ENCODE measurements around the gene ARFGEF3. TPM values are rescaled to one million over a fixed set of nuclear protein-coding genes. Genes with fewer than 3 reads are reported as not detected.

ARFGEF3 gene
- total and polyA plus RNA-seq, 2 donors (not counting 1 experiment from before 2014, with no cell fraction given) = under 0.01 to 0.14 TPM

DNA sequence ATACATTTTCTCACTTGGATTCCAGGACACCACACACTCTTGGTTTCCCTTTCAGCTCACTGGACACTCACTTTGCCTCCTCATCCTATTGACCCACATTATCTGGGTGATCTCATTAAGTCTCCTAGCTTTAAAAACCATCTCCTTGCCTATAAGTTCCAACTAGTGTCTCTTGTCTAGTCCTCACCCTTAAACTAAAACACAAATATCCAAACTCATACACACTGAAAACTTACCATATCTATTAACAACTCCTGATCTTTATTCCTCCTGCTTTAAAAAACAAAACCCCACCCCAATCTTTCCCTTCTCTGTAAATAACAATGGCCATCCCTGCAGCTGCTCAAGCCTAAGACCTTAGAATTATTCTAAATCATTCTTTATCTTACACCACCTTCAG is 212.5 kb downstream of the ARFGEF3 start:
- no peaks in the 10 kb centered on the region for H4K20me1 ChIP-seq (ENCODE audit: control insufficient read depth, extremely low read depth, insufficient read depth, low read length)
- no peaks in the 10 kb centered on the region for H3K36me3 ChIP-seq (ENCODE audit: control insufficient read depth, insufficient read depth, low read length)
- H3K4me1 ChIP-seq (ENCODE audit: control insufficient read depth, extremely low read depth, insufficient read depth, low read length) = no peaks in the 10 kb centered on the region
- H3K79me2 ChIP-seq (ENCODE audit: control insufficient read depth, insufficient read depth, low read length) = no peaks in the 10 kb centered on the region
- H3K9me3 ChIP-seq (ENCODE audit: control insufficient read depth, insufficient read depth, low read depth, low read length) = no peaks in the 10 kb centered on the region
- H3K4me2 ChIP-seq (ENCODE audit: extremely low read depth, insufficient read depth, low read length) = no peak overlapping the region
- DNase-seq (ENCODE audit: low read depth in 2 of 2) = no peak
- no peak overlapping the region for H3K27ac ChIP-seq (ENCODE audit: insufficient read depth, low read length)
- H3K9ac ChIP-seq (ENCODE audit: insufficient read depth, low read length) = no peak overlapping the region
- H3K4me3 ChIP-seq (replicated peaks in 1 of 4; ENCODE audit: control extremely low read depth in 1 of 4, insufficient read depth in 1 of 4, low read depth in 3 of 4, low read length in 4 of 4) = no peak overlapping the region
- no peak for TF ChIP-seq EZH2 (IDR thresholded peaks at IDR 0.05; ENCODE audit: low read length, missing control alignments)
- TF ChIP-seq, protein P1, sequence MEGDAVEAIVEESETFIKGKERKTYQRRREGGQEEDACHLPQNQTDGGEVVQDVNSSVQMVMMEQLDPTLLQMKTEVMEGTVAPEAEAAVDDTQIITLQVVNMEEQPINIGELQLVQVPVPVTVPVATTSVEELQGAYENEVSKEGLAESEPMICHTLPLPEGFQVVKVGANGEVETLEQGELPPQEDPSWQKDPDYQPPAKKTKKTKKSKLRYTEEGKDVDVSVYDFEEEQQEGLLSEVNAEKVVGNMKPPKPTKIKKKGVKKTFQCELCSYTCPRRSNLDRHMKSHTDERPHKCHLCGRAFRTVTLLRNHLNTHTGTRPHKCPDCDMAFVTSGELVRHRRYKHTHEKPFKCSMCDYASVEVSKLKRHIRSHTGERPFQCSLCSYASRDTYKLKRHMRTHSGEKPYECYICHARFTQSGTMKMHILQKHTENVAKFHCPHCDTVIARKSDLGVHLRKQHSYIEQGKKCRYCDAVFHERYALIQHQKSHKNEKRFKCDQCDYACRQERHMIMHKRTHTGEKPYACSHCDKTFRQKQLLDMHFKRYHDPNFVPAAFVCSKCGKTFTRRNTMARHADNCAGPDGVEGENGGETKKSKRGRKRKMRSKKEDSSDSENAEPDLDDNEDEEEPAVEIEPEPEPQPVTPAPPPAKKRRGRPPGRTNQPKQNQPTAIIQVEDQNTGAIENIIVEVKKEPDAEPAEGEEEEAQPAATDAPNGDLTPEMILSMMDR (conservative IDR thresholded peaks at IDR 0.05 in 1 of 2, IDR thresholded peaks at IDR 0.05 in 1 of 2; ENCODE audit: low read depth in 1 of 2, low read length in 2 of 2) = no peak
- H2AFZ ChIP-seq (ENCODE audit: low read length) = no peak overlapping the region
- H3K27me3 ChIP-seq (ENCODE audit: control insufficient read depth, insufficient read depth, low read length) = no peaks in the 10 kb centered on the region

DNA sequence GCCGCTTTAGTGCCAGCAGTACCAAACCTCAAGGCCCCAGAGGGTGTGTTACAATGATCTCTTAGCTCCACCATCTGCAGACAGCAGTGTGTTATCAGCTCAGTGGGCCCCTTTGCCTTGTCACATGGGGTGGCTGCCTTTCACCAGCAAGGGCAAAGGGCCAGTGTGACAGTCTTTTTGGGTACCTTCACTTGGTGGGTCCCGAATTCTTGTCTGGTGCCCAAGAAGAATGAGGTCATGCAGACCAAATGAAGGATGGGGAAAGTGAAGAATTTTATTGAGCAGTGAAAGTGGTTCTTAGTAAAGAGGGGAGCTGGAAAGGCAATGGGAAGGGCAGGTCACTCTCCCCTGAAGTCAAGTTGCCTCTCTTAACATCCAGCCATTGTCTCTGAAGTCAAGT is 213.1 kb downstream of the ARFGEF3 start:
- no peak for DNase-seq (ENCODE audit: low read depth in 2 of 2)
- H4K20me1 ChIP-seq (ENCODE audit: control insufficient read depth, extremely low read depth, insufficient read depth, low read length) = no peaks in the 10 kb centered on the region
- no peaks in the 10 kb centered on the region for H3K79me2 ChIP-seq (ENCODE audit: control insufficient read depth, insufficient read depth, low read length)
- no peaks in the 10 kb centered on the region for H3K27me3 ChIP-seq (ENCODE audit: control insufficient read depth, insufficient read depth, low read length)
- no peak overlapping the region for H2AFZ ChIP-seq (ENCODE audit: low read length)
- no peaks in the 10 kb centered on the region for H3K4me1 ChIP-seq (ENCODE audit: control insufficient read depth, extremely low read depth, insufficient read depth, low read length)
- H3K9ac ChIP-seq (ENCODE audit: insufficient read depth, low read length) = no peak overlapping the region
- H3K9me3 ChIP-seq (ENCODE audit: control insufficient read depth, insufficient read depth, low read depth, low read length) = no peaks in the 10 kb centered on the region
- TF ChIP-seq EZH2 (IDR thresholded peaks at IDR 0.05; ENCODE audit: low read length, missing control alignments) = no peak
- TF ChIP-seq, protein P1 (conservative IDR thresholded peaks at IDR 0.05 in 1 of 2, IDR thresholded peaks at IDR 0.05 in 1 of 2; ENCODE audit: low read depth in 1 of 2, low read length in 2 of 2) = no peak
- no peak overlapping the region for H3K27ac ChIP-seq (ENCODE audit: insufficient read depth, low read length)
- H3K36me3 ChIP-seq (ENCODE audit: control insufficient read depth, insufficient read depth, low read length) = no peaks in the 10 kb centered on the region
- H3K4me3 ChIP-seq (replicated peaks in 1 of 4; ENCODE audit: control extremely low read depth in 1 of 4, insufficient read depth in 1 of 4, low read depth in 3 of 4, low read length in 4 of 4) = no peak overlapping the region
- no peak overlapping the region for H3K4me2 ChIP-seq (ENCODE audit: extremely low read depth, insufficient read depth, low read length)

DNA sequence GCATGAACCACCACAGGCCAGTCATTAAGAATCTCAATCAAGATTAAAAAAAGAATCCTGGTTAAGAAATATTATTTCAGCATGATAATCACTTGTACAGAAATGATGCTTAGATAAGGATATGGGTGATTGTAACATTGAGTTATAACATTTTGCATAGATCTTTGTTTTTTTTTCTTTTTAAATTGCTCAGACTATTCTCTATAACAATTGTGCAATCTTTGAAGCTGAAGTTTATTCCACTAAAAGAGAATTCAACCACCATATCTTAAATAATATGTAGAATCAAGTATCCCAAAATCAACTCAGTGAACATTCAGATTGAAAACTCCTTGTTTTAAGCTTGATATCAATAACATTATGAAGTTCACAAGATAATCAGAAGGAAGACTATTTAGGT is 215.3 kb downstream of the ARFGEF3 start:
- Histone ChIP-seq H3K4me1 (ENCODE audit: control insufficient read depth, extremely low read depth, insufficient read depth, low read length) (no peaks in the 10 kb centered on the region), H3K36me3 (ENCODE audit: control insufficient read depth, insufficient read depth, low read length) (no peaks in the 10 kb centered on the region), H2AFZ (ENCODE audit: low read length) (no peak overlapping the region), H4K20me1 (ENCODE audit: control insufficient read depth, extremely low read depth, insufficient read depth, low read length) (no peaks in the 10 kb centered on the region), H3K27ac (ENCODE audit: insufficient read depth, low read length) (no peak overlapping the region), H3K9ac (ENCODE audit: insufficient read depth, low read length) (no peak overlapping the region), H3K4me2 (ENCODE audit: extremely low read depth, insufficient read depth, low read length) (no peak overlapping the region), H3K4me3 (replicated peaks in 1 of 4; ENCODE audit: control extremely low read depth in 1 of 4, insufficient read depth in 1 of 4, low read depth in 3 of 4, low read length in 4 of 4) (no peak overlapping the region), H3K9me3 (ENCODE audit: control insufficient read depth, insufficient read depth, low read depth, low read length) (no peaks in the 10 kb centered on the region), H3K27me3 (ENCODE audit: control insufficient read depth, insufficient read depth, low read length) (no peaks in the 10 kb centered on the region), H3K79me2 (ENCODE audit: control insufficient read depth, insufficient read depth, low read length) (no peaks in the 10 kb centered on the region)
- DNase-seq (ENCODE audit: low read depth in 2 of 2) = no peak
- TF ChIP-seq EZH2 (IDR thresholded peaks at IDR 0.05; ENCODE audit: low read length, missing control alignments) = no peak
- TF ChIP-seq, protein P1 (conservative IDR thresholded peaks at IDR 0.05 in 1 of 2, IDR thresholded peaks at IDR 0.05 in 1 of 2; ENCODE audit: low read depth in 1 of 2, low read length in 2 of 2) = no peak
